ENCODE measurements around the gene CDK17.
A peak's percentile ranks its signal among the peaks of the same experiment; 100 is the strongest.
"Not testable (repeated sequence)": the region's sequence is repeated elsewhere in the genome, so short reads cannot be mapped to it uniquely, and the experiment has no call there.

Gene CDK17

DNA sequence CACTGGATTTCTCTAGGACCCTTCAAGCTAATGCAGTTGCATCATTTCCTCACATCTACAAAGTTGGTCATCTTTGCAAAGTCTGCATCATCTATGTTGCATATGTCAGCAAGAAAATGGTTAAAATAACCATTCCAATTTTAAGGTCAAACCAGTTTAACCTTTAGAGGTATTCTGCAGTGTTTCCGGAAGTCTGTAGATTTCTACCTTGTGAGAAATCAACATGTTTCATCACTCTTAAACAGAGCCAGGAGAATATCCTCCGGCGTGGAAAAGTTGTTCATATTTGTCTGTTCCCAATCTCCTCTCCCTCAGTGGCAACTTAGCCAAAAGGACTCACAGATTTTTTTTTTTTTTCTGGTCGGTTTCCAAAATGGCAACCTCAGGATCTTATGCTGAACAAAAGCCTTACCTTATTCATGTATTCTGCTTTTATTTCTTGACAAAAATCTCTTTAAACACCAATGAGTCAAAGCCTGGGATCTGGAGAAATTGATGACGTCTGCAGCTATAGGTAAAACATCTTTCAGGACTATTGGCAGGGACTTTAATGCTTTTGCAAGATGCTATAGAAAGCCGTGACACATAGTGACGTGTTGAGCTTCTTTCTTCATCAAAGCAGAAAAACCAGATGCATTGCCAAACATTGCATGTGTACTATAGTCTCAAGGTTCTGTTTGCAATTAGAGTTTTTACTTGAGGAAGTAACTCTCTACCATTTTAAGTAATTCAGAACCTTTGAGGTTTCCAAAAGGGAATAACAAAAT, 16.0 kb upstream of the CDK17 start:
- H3K4me1 ChIP-seq (ENCODE audit: control insufficient read depth, insufficient read depth, low read length) = peaks cover 18% of the 10 kb centered on the region
- H3K9ac ChIP-seq (ENCODE audit: low read depth, low read length) = peak overlapping the region; percentile 26
- H3K36me3 ChIP-seq (ENCODE audit: insufficient read depth, low read length) = no peaks in the 10 kb centered on the region
- no peaks in the 10 kb centered on the region for H3K27me3 ChIP-seq (ENCODE audit: control insufficient read depth, insufficient read depth, low read length)
- no peaks in the 10 kb centered on the region for H3K9me3 ChIP-seq (replicated peaks; ENCODE audit: low read length)
- peak overlapping the region; percentile 30 for H3K4me2 ChIP-seq (ENCODE audit: low read length)
- no peak overlapping the region for H3K4me3 ChIP-seq (ENCODE audit: low read length)

DNA sequence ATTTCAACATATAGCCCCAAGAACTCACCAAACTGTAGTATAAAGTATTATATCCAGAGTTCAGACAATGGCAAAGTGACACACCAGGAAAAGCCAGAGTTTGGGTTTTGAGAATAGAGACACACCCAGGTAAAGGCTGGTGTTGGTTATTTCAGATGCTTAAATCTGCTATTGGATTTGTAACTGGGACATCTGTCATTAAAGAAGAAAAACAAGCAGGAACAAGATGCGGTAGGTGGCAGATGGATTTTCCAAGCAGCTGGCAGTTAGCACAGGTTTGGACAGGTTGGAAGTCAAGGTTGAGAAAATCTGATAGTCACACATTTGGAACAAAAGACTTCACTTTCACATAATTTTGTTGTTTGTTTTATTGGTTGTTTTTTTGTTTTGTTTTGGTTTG, 14.4 kb upstream of the CDK17 start:
- Histone ChIP-seq H3K4me2 (ENCODE audit: low read length) (no peak overlapping the region), H3K9ac (ENCODE audit: low read depth, low read length) (no peak overlapping the region), H3K9me3 (replicated peaks; ENCODE audit: low read length) (no peaks in the 10 kb centered on the region), H3K4me3 (ENCODE audit: low read length) (no peak overlapping the region), H3K36me3 (ENCODE audit: insufficient read depth, low read length) (no peaks in the 10 kb centered on the region), H3K27me3 (ENCODE audit: control insufficient read depth, insufficient read depth, low read length) (no peaks in the 10 kb centered on the region), H3K4me1 (ENCODE audit: control insufficient read depth, insufficient read depth, low read length) (peaks cover 13% of the 10 kb centered on the region)

GRCh38 chr12:96412431-96412830, 12.2 kb upstream of the CDK17 start:
- H3K27me3 ChIP-seq (ENCODE audit: control insufficient read depth, insufficient read depth, low read length) = no peaks in the 10 kb centered on the region
- peaks cover 13% of the 10 kb centered on the region for H3K4me1 ChIP-seq (ENCODE audit: control insufficient read depth, insufficient read depth, low read length)
- H3K9ac ChIP-seq (ENCODE audit: low read depth, low read length) = no peak overlapping the region
- H3K9me3 ChIP-seq (replicated peaks; ENCODE audit: low read length) = no peaks in the 10 kb centered on the region
- H3K4me3 ChIP-seq (ENCODE audit: low read length) = no peak overlapping the region
- no peak overlapping the region for H3K4me2 ChIP-seq (ENCODE audit: low read length)
- no peaks in the 10 kb centered on the region for H3K36me3 ChIP-seq (ENCODE audit: insufficient read depth, low read length)

GRCh38 chr12:96409731-96410130, 9.5 kb upstream of the CDK17 start:
- Histone ChIP-seq H3K4me1 (ENCODE audit: control insufficient read depth, insufficient read depth, low read length) (no peaks in the 10 kb centered on the region), H3K4me3 (ENCODE audit: low read length) (no peak overlapping the region), H3K9me3 (replicated peaks; ENCODE audit: low read length) (no peaks in the 10 kb centered on the region), H3K27me3 (ENCODE audit: control insufficient read depth, insufficient read depth, low read length) (no peaks in the 10 kb centered on the region), H3K4me2 (ENCODE audit: low read length) (no peak overlapping the region), H3K36me3 (ENCODE audit: insufficient read depth, low read length) (no peaks in the 10 kb centered on the region), H3K9ac (ENCODE audit: low read depth, low read length) (no peak overlapping the region)

DNA sequence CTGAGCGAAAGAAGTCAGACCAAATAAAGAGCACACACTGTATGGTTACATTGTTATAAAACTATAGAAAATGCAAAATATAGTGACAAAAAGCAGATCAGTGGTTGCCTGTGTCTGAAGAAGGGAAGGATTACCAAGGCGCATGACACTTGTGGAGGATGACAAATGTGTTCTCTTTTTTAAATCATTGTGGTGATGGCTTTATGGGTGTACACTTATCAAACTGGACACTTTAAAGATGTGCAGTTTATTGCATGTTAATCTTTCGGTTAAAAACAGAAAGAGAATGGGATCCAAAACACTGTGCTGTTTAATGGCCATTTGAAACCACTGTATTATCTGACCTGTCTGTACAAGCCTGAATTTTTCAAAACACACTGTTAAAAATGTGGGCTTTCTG, 8.8 kb upstream of the CDK17 start:
- no peaks in the 10 kb centered on the region for H3K36me3 ChIP-seq (ENCODE audit: insufficient read depth, low read length)
- no peaks in the 10 kb centered on the region for H3K4me1 ChIP-seq (ENCODE audit: control insufficient read depth, insufficient read depth, low read length)
- H3K4me2 ChIP-seq (ENCODE audit: low read length) = no peak overlapping the region
- no peaks in the 10 kb centered on the region for H3K27me3 ChIP-seq (ENCODE audit: control insufficient read depth, insufficient read depth, low read length)
- H3K9me3 ChIP-seq (replicated peaks; ENCODE audit: low read length) = no peaks in the 10 kb centered on the region
- no peak overlapping the region for H3K9ac ChIP-seq (ENCODE audit: low read depth, low read length)
- H3K4me3 ChIP-seq (ENCODE audit: low read length) = no peak overlapping the region

- H3K9ac ChIP-seq (ENCODE audit: low read depth, low read length); H3K27me3 ChIP-seq (ENCODE audit: control insufficient read depth, insufficient read depth, low read length); H3K4me3 ChIP-seq (ENCODE audit: low read length); H3K4me1 ChIP-seq (ENCODE audit: control insufficient read depth, insufficient read depth, low read length); H3K36me3 ChIP-seq (ENCODE audit: insufficient read depth, low read length); H3K9me3 ChIP-seq (replicated peaks; ENCODE audit: low read length); H3K4me2 ChIP-seq (ENCODE audit: low read length): not testable (repeated sequence)
Observed at GRCh38 chr12:96407429-96408097, 7.3 kb upstream of the CDK17 start.

- Histone ChIP-seq H3K4me3 (ENCODE audit: low read length) (no peak overlapping the region), H3K27me3 (ENCODE audit: control insufficient read depth, insufficient read depth, low read length) (no peaks in the 10 kb centered on the region), H3K4me1 (ENCODE audit: control insufficient read depth, insufficient read depth, low read length) (peaks cover 10% of the 10 kb centered on the region), H3K9me3 (replicated peaks; ENCODE audit: low read length) (no peaks in the 10 kb centered on the region), H3K36me3 (ENCODE audit: insufficient read depth, low read length) (no peaks in the 10 kb centered on the region), H3K9ac (ENCODE audit: low read depth, low read length) (no peak overlapping the region), H3K4me2 (ENCODE audit: low read length) (no peak overlapping the region)
Observed at GRCh38 chr12:96404696-96405095, 4.5 kb upstream of the CDK17 start.

GRCh38 chr12:96403870-96404269, 3.6 kb upstream of the CDK17 start:
- no peaks in the 10 kb centered on the region for H3K9me3 ChIP-seq (replicated peaks; ENCODE audit: low read length)
- H3K4me2 ChIP-seq (ENCODE audit: low read length) = no peak overlapping the region
- no peaks in the 10 kb centered on the region for H3K36me3 ChIP-seq (ENCODE audit: insufficient read depth, low read length)
- H3K9ac ChIP-seq (ENCODE audit: low read depth, low read length) = no peak overlapping the region
- peaks cover 10% of the 10 kb centered on the region for H3K4me1 ChIP-seq (ENCODE audit: control insufficient read depth, insufficient read depth, low read length)
- no peak overlapping the region for H3K4me3 ChIP-seq (ENCODE audit: low read length)
- H3K27me3 ChIP-seq (ENCODE audit: control insufficient read depth, insufficient read depth, low read length) = no peaks in the 10 kb centered on the region

DNA sequence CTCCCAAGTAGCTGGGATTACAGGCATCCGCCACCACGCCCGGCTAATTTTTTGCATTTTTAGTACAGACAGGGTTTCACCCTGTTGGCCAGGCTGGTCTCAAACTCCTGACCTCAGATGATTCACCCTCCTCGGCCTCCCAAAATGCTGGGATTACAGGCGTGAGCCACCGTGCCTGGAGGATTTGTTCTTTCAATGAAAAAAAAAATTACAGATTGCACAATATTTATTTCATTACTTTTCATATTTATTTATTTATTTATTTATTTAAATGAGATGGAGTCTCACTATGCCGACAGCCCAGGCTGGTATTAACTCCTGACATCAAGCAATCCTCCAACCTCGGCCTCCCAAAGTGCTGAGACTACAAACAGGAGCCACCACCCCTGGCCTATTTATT, 2.3 kb upstream of the CDK17 start:
- H3K4me2 ChIP-seq (ENCODE audit: low read length); H3K27me3 ChIP-seq (ENCODE audit: control insufficient read depth, insufficient read depth, low read length); H3K9ac ChIP-seq (ENCODE audit: low read depth, low read length); H3K9me3 ChIP-seq (replicated peaks; ENCODE audit: low read length); H3K36me3 ChIP-seq (ENCODE audit: insufficient read depth, low read length); H3K4me3 ChIP-seq (ENCODE audit: low read length); H3K4me1 ChIP-seq (ENCODE audit: control insufficient read depth, insufficient read depth, low read length): not testable (repeated sequence)

DNA sequence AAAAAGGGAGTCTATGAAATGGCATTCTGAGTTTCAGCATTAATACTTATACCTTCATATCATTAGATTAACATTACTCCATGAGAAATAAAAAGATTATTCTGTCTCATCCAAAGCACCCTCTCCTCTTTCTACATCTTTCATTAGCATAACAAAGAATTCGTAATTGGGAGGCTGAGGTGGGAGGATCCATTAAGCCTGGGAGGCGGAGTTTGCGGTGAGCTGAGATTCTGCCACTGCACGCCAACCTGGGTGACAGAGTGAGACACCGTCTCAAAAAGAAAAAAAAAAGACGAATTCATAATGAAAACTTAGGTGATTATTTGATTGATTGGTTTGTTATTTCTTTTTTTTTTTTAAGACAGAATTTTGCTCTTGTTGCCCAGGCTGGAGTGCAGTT, 1.8 kb upstream of the CDK17 start:
- H3K4me2 ChIP-seq (ENCODE audit: low read length) = peak overlapping the region; percentile 97
- H3K4me3 ChIP-seq (ENCODE audit: low read length) = no peak overlapping the region
- peak overlapping the region; percentile 92 for H3K9ac ChIP-seq (ENCODE audit: low read depth, low read length)

DNA sequence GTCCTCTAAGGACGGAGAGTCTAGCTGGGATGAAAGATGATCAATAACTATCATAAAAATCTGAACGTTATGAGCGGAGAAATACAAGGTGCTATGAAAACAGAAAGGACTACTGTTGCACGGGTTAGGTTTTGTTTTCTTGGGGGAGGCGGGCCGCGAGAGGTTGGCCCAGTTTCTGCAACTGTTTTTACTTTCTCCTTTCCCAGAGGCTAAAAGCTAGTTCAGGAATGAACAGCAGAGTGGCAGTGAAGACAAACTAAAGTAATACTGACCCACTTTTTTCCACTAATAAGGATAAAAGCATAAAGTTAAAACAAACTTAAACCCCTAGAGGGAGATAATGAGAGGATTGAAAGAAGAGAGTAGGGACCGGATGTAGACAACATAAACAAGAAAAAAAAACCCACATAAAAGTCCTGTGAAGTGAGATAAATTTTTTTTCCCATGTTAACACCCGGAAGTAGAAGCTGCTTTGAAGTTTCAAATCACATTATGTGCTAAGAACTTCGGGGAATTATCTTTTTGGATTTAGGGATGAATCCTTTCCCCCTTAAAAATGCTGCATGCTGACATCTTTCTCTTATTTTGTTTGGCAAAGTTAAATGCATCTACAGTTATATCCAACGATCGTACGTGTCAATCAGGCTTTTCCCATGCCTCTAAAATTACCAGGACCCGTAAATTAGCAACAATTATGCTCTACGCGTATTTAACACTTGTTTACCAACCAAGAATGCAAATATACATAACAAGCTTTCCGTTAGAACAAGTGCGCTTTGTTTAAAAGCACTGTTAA, 1.0 kb upstream of the CDK17 start:
- H3K4me2 ChIP-seq (ENCODE audit: low read length) = peak overlapping the region; percentile 97
- H3K27me3 ChIP-seq (ENCODE audit: control insufficient read depth, insufficient read depth, low read length) = no peaks in the 10 kb centered on the region
- H3K4me3 ChIP-seq (ENCODE audit: low read length) = peak overlapping the region; percentile 83
- H3K36me3 ChIP-seq (ENCODE audit: insufficient read depth, low read length) = no peaks in the 10 kb centered on the region
- H3K9me3 ChIP-seq (replicated peaks; ENCODE audit: low read length) = no peaks in the 10 kb centered on the region
- H3K4me1 ChIP-seq (ENCODE audit: control insufficient read depth, insufficient read depth, low read length) = peaks cover 15% of the 10 kb centered on the region
- H3K9ac ChIP-seq (ENCODE audit: low read depth, low read length) = peak overlapping the region; percentile 92

More for the DNA sequence above, 1.8 kb upstream of the CDK17 start:
- no peaks in the 10 kb centered on the region for H3K9me3 ChIP-seq (replicated peaks; ENCODE audit: low read length)
- H3K27me3 ChIP-seq (ENCODE audit: control insufficient read depth, insufficient read depth, low read length) = no peaks in the 10 kb centered on the region
- H3K36me3 ChIP-seq (ENCODE audit: insufficient read depth, low read length) = no peaks in the 10 kb centered on the region
- H3K4me1 ChIP-seq (ENCODE audit: control insufficient read depth, insufficient read depth, low read length) = peaks cover 10% of the 10 kb centered on the region

All from skeletal muscle satellite cell (primary cell).